ENCODE data around the gene DOC2B. TPM values are rescaled to one million over a fixed set of nuclear protein-coding genes. Genes with fewer than 3 reads are reported as not detected.
A peak's percentile ranks its signal among the peaks of the same experiment; 100 is the strongest.
"Not testable (repeated sequence)": the region's sequence is repeated elsewhere in the genome, so short reads cannot be mapped to it uniquely, and the experiment has no call there.

DOC2B gene
- polyA plus RNA-seq = not detected

- Mint-ChIP-seq H3K36me3 (no peaks in the 10 kb centered on the region), H3K4me3 (peak within 1 kb of the TSS in 3 of 4 donors; percentile 63 to 80 (median 65)), H3K27ac (peak within 1 kb of the TSS in 1 of 3 donors; percentile 40), H3K27me3 (peaks cover 21% of the 10 kb centered on the region), H3K4me1 (no peaks in the 10 kb centered on the region), H3K9me3 (no peaks in the 10 kb centered on the region)
Observed at GRCh38 chr17:181245-182049, at the start of gene DOC2B. DOC2B (minus strand) TSS chr17:181650; CDS start chr17:181479, 171 bp downstream.

- H3K9me3 Mint-ChIP-seq = no peaks in the 10 kb centered on the region
- peaks cover 0 to 4% (median 0%) of the 10 kb centered on the region in 3 donors for H3K4me1 Mint-ChIP-seq
- H3K27me3 Mint-ChIP-seq = peaks cover 5% of the 10 kb centered on the region
- H3K36me3 Mint-ChIP-seq = no peaks in the 10 kb centered on the region
- H3K27ac Mint-ChIP-seq = no peak overlapping the region
- H3K4me3 Mint-ChIP-seq = peak overlapping the region in 1 of 4 donors; percentile 82
Observed at GRCh38 chr17:230395-230770, 48.9 kb upstream of the DOC2B start.

DNA sequence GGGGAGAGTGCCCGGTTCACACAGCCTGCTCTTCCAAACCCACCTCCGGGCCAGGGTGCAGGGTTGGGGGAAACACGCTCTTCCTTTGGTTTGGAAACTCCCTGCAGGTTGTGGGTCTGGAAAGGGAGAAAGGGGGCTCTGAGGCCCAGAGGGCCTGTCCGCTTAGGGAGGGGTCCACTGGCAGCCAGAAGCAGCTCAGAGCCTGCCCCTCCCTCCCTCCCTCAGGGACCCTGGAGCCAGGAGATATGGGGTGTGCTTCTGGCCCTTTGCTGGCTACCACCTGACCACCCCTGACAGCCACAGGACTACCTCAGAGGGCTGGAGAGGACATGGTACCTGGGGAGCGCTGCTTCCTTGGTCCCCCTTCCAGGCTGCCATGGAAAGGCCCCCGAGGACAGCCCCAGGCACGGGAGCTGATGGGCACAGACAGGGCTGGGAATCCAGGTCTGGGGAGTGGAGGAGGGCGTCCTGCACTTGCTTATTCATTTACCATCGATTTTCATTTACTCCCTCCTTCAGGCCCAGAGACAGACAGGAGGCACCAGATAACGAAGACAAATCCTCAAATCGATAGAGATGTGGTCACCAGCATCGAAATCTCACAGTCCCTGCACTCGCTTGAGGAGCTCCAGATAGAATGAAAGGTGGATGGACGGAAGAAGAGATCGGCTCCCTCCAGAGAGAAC, 48.4 kb upstream of the DOC2B start:
- Mint-ChIP-seq H3K4me1 (peaks cover 0 to 4% (median 0%) of the 10 kb centered on the region in 3 donors), H3K27me3 (peaks cover 5% of the 10 kb centered on the region), H3K4me3 (peak overlapping the region in 1 of 4 donors; percentile 82), H3K27ac (no peak overlapping the region), H3K9me3 (no peaks in the 10 kb centered on the region), H3K36me3 (no peaks in the 10 kb centered on the region)

- Mint-ChIP-seq H3K27ac (no peak overlapping the region), H3K4me3 (no peak overlapping the region), H3K4me1 (peaks cover 0 to 4% (median 0%) of the 10 kb centered on the region in 3 donors), H3K9me3 (no peaks in the 10 kb centered on the region), H3K36me3 (no peaks in the 10 kb centered on the region), H3K27me3 (peaks cover 2% of the 10 kb centered on the region)
Observed at GRCh38 chr17:228951-229708, 47.7 kb upstream of the DOC2B start.

DNA sequence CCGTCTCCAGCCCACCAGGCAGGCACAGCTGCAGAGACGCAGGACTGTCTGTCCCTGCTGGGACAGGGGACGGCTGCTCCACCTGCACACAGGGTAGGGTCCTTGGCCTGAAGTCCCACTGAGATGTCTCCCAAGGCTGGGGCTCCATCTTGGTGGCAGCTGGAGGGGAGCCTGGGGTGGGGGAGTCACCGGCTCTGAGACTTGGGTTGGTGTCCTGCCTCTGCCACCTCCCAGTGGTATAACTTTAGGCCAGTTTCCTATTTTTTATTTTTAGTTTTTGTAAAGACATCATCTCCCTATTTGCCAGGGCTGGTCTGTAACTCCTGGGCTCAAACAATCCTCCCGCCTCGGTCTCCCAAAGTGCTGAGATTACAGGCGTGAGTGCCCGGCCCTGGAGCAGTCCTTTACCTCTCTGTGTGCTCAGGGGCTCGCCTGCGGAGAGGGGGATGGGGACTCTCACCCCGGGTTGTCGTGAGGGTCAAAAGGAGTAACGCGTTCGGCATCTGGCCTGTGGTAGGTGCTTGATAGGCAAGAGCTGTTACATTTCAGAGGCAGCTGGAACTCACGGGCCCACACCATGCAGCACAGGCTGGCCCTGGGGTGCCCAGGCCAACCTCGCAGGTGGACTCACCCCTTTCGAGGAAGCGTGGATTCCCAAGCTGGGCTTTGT, 46.6 kb upstream of the DOC2B start:
- Mint-ChIP-seq H3K9me3 (no peaks in the 10 kb centered on the region), H3K4me3 (no peak overlapping the region), H3K27ac (no peak overlapping the region), H3K36me3 (peaks cover 2% of the 10 kb centered on the region), H3K27me3 (no peaks in the 10 kb centered on the region), H3K4me1 (peaks cover 0 to 4% (median 0%) of the 10 kb centered on the region in 3 donors)

GRCh38 chr17:227078-227945, 45.9 kb upstream of the DOC2B start:
- Mint-ChIP-seq H3K27me3 (no peaks in the 10 kb centered on the region), H3K27ac (no peak overlapping the region), H3K4me1 (peaks cover 0 to 2% (median 0%) of the 10 kb centered on the region in 3 donors), H3K4me3 (no peak overlapping the region), H3K9me3 (no peaks in the 10 kb centered on the region), H3K36me3 (peaks cover 2% of the 10 kb centered on the region)

DNA sequence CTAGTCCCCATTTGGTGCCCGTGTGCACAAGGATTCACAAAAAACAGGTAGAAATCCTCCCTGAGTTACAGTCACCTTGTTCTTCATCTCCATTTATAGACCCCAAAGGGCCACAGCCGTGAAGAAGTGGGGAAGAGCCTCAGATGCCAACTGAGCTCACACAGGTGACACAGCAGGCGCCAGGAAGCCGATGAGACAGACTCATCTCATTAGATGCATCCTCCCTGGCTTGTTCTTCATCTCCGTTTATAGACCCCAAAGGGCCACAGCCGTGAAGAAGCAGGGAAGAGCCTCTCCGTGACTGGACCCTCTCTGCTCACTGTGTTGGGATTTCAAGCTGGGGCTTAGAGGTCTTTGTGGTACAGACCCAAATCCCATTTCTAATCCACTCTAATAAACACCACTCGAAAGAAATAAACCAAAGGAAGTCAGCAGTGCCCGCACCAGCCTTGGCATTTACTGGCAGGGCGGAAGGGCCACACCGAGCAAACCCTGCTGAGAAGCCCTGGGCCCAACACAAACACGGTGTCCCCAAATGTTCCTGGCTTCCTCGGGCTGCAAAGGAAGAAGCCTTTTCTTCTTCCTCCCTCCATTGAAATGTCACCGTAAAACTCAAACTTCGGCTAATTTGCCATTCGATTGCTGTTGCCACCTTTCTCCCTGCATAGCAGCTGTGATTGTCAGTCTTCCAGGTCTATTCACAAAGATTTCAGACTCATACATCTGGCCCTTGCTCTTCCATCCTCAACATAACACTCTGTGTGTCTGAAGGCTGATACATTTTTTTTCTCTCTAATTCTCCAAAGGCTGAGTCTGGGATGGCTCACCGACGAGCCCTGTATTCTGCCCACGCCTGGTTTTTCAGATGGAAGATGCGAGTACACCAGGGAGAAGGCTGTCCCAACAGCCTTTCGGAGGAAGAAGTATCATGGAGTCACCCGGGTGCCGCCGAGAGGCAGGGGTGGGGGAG, 44.9 kb upstream of the DOC2B start:
- no peaks in the 10 kb centered on the region for H3K4me1 Mint-ChIP-seq
- peaks cover 2% of the 10 kb centered on the region for H3K36me3 Mint-ChIP-seq
- H3K27me3 Mint-ChIP-seq = no peaks in the 10 kb centered on the region
- H3K9me3 Mint-ChIP-seq = no peaks in the 10 kb centered on the region
- H3K4me3 Mint-ChIP-seq = no peak overlapping the region
- no peak overlapping the region for H3K27ac Mint-ChIP-seq

- H3K27ac Mint-ChIP-seq = no peak overlapping the region
- H3K27me3 Mint-ChIP-seq = no peaks in the 10 kb centered on the region
- H3K36me3 Mint-ChIP-seq = peaks cover 2% of the 10 kb centered on the region
- H3K4me1 Mint-ChIP-seq = no peaks in the 10 kb centered on the region
- no peak overlapping the region for H3K4me3 Mint-ChIP-seq
- no peaks in the 10 kb centered on the region for H3K9me3 Mint-ChIP-seq
Observed at GRCh38 chr17:225551-225950, 44.1 kb upstream of the DOC2B start.

- H3K4me1 Mint-ChIP-seq, H3K9me3 Mint-ChIP-seq, H3K27ac Mint-ChIP-seq, H3K36me3 Mint-ChIP-seq, H3K4me3 Mint-ChIP-seq, H3K27me3 Mint-ChIP-seq: not testable (repeated sequence)
Observed at GRCh38 chr17:224576-224975, 43.1 kb upstream of the DOC2B start.

DNA sequence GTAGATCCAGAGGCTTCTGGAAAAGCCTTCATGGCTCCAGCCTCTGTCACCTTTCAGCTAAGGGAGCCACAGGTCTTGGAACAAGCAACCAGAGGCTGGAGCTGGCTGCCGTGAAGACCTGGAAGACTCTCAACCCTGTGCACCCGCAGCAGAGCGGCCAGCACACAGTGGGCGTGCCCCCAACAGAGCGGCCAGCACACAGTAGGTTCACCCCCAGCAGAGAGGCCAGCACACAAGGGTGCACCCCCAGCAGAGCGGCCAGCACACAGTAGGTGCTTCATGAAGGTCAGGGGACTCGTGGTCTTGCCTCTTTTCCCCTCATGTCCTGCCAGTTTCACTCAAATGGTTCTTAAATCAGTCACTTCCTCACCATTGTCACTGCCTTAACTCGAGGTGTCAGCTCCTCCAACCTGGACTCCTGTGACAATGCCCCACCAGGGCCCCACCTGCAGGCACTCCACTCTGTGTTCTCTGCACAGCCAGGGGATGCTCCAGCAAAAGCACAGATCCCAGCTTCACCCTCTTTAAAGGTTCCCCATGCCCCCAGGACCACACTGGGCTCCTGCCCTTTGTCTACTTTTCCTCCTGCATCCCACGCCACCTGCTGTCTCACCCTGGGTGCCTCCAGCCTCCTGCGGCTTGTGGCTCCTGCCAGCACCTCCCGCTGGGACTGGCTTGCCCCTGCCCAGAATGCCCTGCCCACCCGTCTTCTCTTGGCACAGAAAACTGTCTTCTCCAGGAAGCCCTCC, 42.4 kb upstream of the DOC2B start:
- Mint-ChIP-seq H3K27ac (no peak overlapping the region), H3K36me3 (peaks cover 2% of the 10 kb centered on the region), H3K4me1 (no peaks in the 10 kb centered on the region), H3K4me3 (no peak overlapping the region), H3K9me3 (no peaks in the 10 kb centered on the region), H3K27me3 (no peaks in the 10 kb centered on the region)

- no peak overlapping the region for H3K4me3 Mint-ChIP-seq
- H3K27me3 Mint-ChIP-seq = no peaks in the 10 kb centered on the region
- H3K4me1 Mint-ChIP-seq = no peaks in the 10 kb centered on the region
- H3K27ac Mint-ChIP-seq = no peak overlapping the region
- peaks cover 2% of the 10 kb centered on the region for H3K36me3 Mint-ChIP-seq
- H3K9me3 Mint-ChIP-seq = no peaks in the 10 kb centered on the region
Observed at GRCh38 chr17:222172-222571, 40.7 kb upstream of the DOC2B start.

DNA sequence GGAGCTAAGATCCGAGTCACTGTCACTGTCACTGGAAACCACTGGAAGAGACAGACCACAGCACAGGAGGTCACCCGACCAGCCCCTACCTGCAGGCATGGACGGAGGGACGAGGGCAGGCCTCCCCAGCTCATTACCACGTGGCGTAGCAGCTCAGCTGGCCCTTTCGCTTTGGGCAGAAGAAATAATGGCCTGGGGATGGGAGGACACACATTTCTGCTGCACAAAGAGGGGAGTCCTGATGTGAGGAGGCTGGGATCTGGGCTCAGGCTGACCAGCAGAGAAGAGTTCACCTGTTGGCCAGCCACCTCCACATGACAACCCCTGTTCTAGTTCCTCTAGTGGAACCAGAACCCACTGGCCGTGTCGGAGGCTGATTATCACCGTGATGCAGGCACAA, 38.2 kb upstream of the DOC2B start:
- no peaks in the 10 kb centered on the region for H3K27me3 Mint-ChIP-seq
- no peak overlapping the region for H3K4me3 Mint-ChIP-seq
- no peak overlapping the region for H3K27ac Mint-ChIP-seq
- H3K36me3 Mint-ChIP-seq = peaks cover 2% of the 10 kb centered on the region
- no peaks in the 10 kb centered on the region for H3K9me3 Mint-ChIP-seq
- peaks cover 0 to 6% (median 4%) of the 10 kb centered on the region in 3 donors for H3K4me1 Mint-ChIP-seq
